Central memory CD8-positive, alpha-beta T cell (primary cell): ENCODE results near the gene TMEM131.
"Not testable (repeated sequence)": the region's sequence is repeated elsewhere in the genome, so short reads cannot be mapped to it uniquely, and the experiment has no call there.

Source experiments
- ATAC-seq: fragments of 150-1000 bp; cut with Tn5 transposase; replicated peaks from 2 replicates; pipeline ENCODE4 v1.10.0; 2022; ENCODE audit warnings: mild to moderate bottlenecking, moderate FRiP score, moderate number of reproducible peaks; ENCODE audit not compliant: poor library complexity, severe bottlenecking; ENCODE audit errors: extremely low read depth
- DNase-seq, 2 donors: peaks; one replicate each; pipeline ENCODE4 v3.0.0; 2021; ENCODE audit warnings: low spot score in 2 of 2
- H3K27ac Mint-ChIP-seq: one replicate; pipeline ENCODE4 v1.8.0; 2022; ENCODE audit warnings: low read depth, mild to moderate bottlenecking, moderate library complexity, mixed read lengths
- H3K27me3 Mint-ChIP-seq: one replicate; pipeline ENCODE4 v1.8.0; 2022; ENCODE audit warnings: mixed read lengths
- H3K36me3 Mint-ChIP-seq: one replicate; pipeline ENCODE4 v1.8.0; 2022; ENCODE audit warnings: mild to moderate bottlenecking, moderate library complexity, mixed read lengths; ENCODE audit not compliant: insufficient read depth
- H3K4me1 Mint-ChIP-seq: one replicate; pipeline ENCODE4 v1.8.0; 2022; ENCODE audit warnings: mixed read lengths
- H3K4me3 Mint-ChIP-seq: one replicate; pipeline ENCODE4 v1.8.0; 2022; ENCODE audit warnings: mild to moderate bottlenecking, moderate library complexity, mixed read lengths
- H3K9me3 Mint-ChIP-seq: one replicate; pipeline ENCODE4 v1.8.0; 2022; ENCODE audit warnings: mixed read lengths

The TMEM131 gene

GRCh38 chr2:97871096-97871780, 124.5 kb downstream of the TMEM131 start:
- H3K27ac Mint-ChIP-seq = peak overlapping the region; percentile 63
- no peaks in the 10 kb centered on the region for H3K36me3 Mint-ChIP-seq
- H3K27me3 Mint-ChIP-seq = no peaks in the 10 kb centered on the region
- H3K9me3 Mint-ChIP-seq = no peaks in the 10 kb centered on the region
- DNase-seq (no peak), ATAC-seq (no peak)
- no peak overlapping the region for H3K4me3 Mint-ChIP-seq
- peaks cover 55% of the 10 kb centered on the region for H3K4me1 Mint-ChIP-seq

GRCh38 chr2:97870396-97870843, 125.3 kb downstream of the TMEM131 start:
- ATAC-seq (peak; percentile 96), DNase-seq (peak in 1 of 2 donors; percentile 17)
- Mint-ChIP-seq H3K9me3 (no peaks in the 10 kb centered on the region), H3K36me3 (no peaks in the 10 kb centered on the region), H3K4me3 (no peak overlapping the region), H3K4me1 (peaks cover 49% of the 10 kb centered on the region), H3K27ac (peak overlapping the region; percentile 63), H3K27me3 (no peaks in the 10 kb centered on the region)

- no peaks in the 10 kb centered on the region for H3K27me3 Mint-ChIP-seq
- DNase-seq (no peak), ATAC-seq (no peak)
- H3K27ac Mint-ChIP-seq = no peak overlapping the region
- H3K4me3 Mint-ChIP-seq = no peak overlapping the region
- no peaks in the 10 kb centered on the region for H3K9me3 Mint-ChIP-seq
- peaks cover 2% of the 10 kb centered on the region for H3K36me3 Mint-ChIP-seq
- H3K4me1 Mint-ChIP-seq = peaks cover 43% of the 10 kb centered on the region
These were observed 125.9 kb downstream of the TMEM131 start for GRCh38 chr2:97869722-97870346.

GRCh38 chr2:97868986-97869721, 126.6 kb downstream of the TMEM131 start:
- ATAC-seq (no peak), DNase-seq (no peak)
- Mint-ChIP-seq H3K4me3 (no peak overlapping the region), H3K4me1 (peaks cover 39% of the 10 kb centered on the region), H3K36me3 (peaks cover 2% of the 10 kb centered on the region), H3K27me3 (no peaks in the 10 kb centered on the region), H3K9me3 (no peaks in the 10 kb centered on the region), H3K27ac (no peak overlapping the region)

- DNase-seq = no peak
- ATAC-seq = no peak
- Mint-ChIP-seq H3K9me3 (peaks cover 5% of the 10 kb centered on the region), H3K36me3 (peaks cover 7% of the 10 kb centered on the region), H3K4me1 (peaks cover 27% of the 10 kb centered on the region), H3K27me3 (no peaks in the 10 kb centered on the region), H3K4me3 (no peak overlapping the region), H3K27ac (no peak overlapping the region)
These were observed 131.9 kb downstream of the TMEM131 start for GRCh38 chr2:97863829-97864228.

GRCh38 chr2:97861177-97861576, 134.6 kb downstream of the TMEM131 start:
- Mint-ChIP-seq H3K9me3 (peaks cover 5% of the 10 kb centered on the region), H3K36me3 (peaks cover 9% of the 10 kb centered on the region), H3K4me1 (peaks cover 22% of the 10 kb centered on the region), H3K27ac (no peak overlapping the region), H3K4me3 (no peak overlapping the region), H3K27me3 (no peaks in the 10 kb centered on the region)
- DNase-seq (no peak), ATAC-seq (no peak)

GRCh38 chr2:97858442-97858841, 137.3 kb downstream of the TMEM131 start:
- DNase-seq (no peak), ATAC-seq (no peak)
- peaks cover 5% of the 10 kb centered on the region for H3K9me3 Mint-ChIP-seq
- peaks cover 19% of the 10 kb centered on the region for H3K4me1 Mint-ChIP-seq
- no peak overlapping the region for H3K4me3 Mint-ChIP-seq
- no peaks in the 10 kb centered on the region for H3K27me3 Mint-ChIP-seq
- peak overlapping the region; percentile 49 for H3K27ac Mint-ChIP-seq
- peaks cover 7% of the 10 kb centered on the region for H3K36me3 Mint-ChIP-seq

GRCh38 chr2:97857553-97857952, 138.2 kb downstream of the TMEM131 start:
- DNase-seq = no peak
- ATAC-seq = no peak
- Mint-ChIP-seq H3K27ac (no peak overlapping the region), H3K4me3 (no peak overlapping the region), H3K27me3 (no peaks in the 10 kb centered on the region), H3K9me3 (peaks cover 3% of the 10 kb centered on the region), H3K36me3 (peaks cover 7% of the 10 kb centered on the region), H3K4me1 (peaks cover 14% of the 10 kb centered on the region)

- not testable (repeated sequence) for H3K27ac Mint-ChIP-seq, H3K4me3 Mint-ChIP-seq, H3K27me3 Mint-ChIP-seq, H3K9me3 Mint-ChIP-seq, H3K36me3 Mint-ChIP-seq, ATAC-seq, DNase-seq
- peaks cover 26% of the 10 kb centered on the region for H3K4me1 Mint-ChIP-seq
These were observed 142.7 kb downstream of the TMEM131 start for GRCh38 chr2:97853057-97853456.

GRCh38 chr2:97851172-97851571, 144.6 kb downstream of the TMEM131 start:
- no peak for DNase-seq
- Mint-ChIP-seq H3K4me1 (peaks cover 31% of the 10 kb centered on the region), H3K36me3 (no peaks in the 10 kb centered on the region), H3K27ac (no peak overlapping the region), H3K27me3 (no peaks in the 10 kb centered on the region), H3K9me3 (no peaks in the 10 kb centered on the region), H3K4me3 (no peak overlapping the region)
- ATAC-seq = no peak

- Mint-ChIP-seq H3K36me3 (no peaks in the 10 kb centered on the region), H3K4me3 (no peak overlapping the region), H3K27me3 (no peaks in the 10 kb centered on the region), H3K4me1 (peaks cover 43% of the 10 kb centered on the region), H3K9me3 (no peaks in the 10 kb centered on the region), H3K27ac (no peak overlapping the region)
- no peak for ATAC-seq
- no peak for DNase-seq
These were observed 145.7 kb downstream of the TMEM131 start for GRCh38 chr2:97849881-97850528.

GRCh38 chr2:97848306-97848705, 147.4 kb downstream of the TMEM131 start:
- Mint-ChIP-seq H3K27ac (no peak overlapping the region), H3K4me1 (peaks cover 40% of the 10 kb centered on the region), H3K9me3 (no peaks in the 10 kb centered on the region), H3K4me3 (no peak overlapping the region), H3K36me3 (no peaks in the 10 kb centered on the region), H3K27me3 (no peaks in the 10 kb centered on the region)
- DNase-seq = no peak
- no peak for ATAC-seq
